ENCODE data around the gene TNFRSF25.
"Not testable (repeated sequence)": the region's sequence is repeated elsewhere in the genome, so short reads cannot be mapped to it uniquely, and the experiment has no call there.

The TNFRSF25 gene

GRCh38 chr1:6429660-6430411 is 36.1 kb downstream of the TNFRSF25 start:
- not testable (repeated sequence) for FAIRE-seq

GRCh38 chr1:6428453-6428852 is 37.5 kb downstream of the TNFRSF25 start:
- FAIRE-seq: not testable (repeated sequence)

GRCh38 chr1:6427441-6428390 is 38.3 kb downstream of the TNFRSF25 start:
- no peak for FAIRE-seq

GRCh38 chr1:6426972-6427350 is 39.0 kb downstream of the TNFRSF25 start:
- FAIRE-seq: no peak

GRCh38 chr1:6426277-6426971 is 39.5 kb downstream of the TNFRSF25 start:
- no peak for FAIRE-seq

- no peak for FAIRE-seq
Observed at GRCh38 chr1:6425658-6426057, 40.3 kb downstream of the TNFRSF25 start.

- FAIRE-seq: no peak
Observed at GRCh38 chr1:6424619-6425593, 41.1 kb downstream of the TNFRSF25 start, which contains the start of gene ESPN. TSS of gene ESPN (plus strand) at chr1:6424776. CDS start at chr1:6424956, 180 bp downstream.

GRCh38 chr1:6424000-6424565 is 41.9 kb downstream of the TNFRSF25 start:
- no peak for FAIRE-seq

- peak; percentile 39 for FAIRE-seq
Observed at GRCh38 chr1:6423321-6423999, 42.5 kb downstream of the TNFRSF25 start.

GRCh38 chr1:6421266-6421665 is 44.7 kb downstream of the TNFRSF25 start:
- FAIRE-seq: no peak

GRCh38 chr1:6420454-6421042 is 45.4 kb downstream of the TNFRSF25 start:
- no peak for FAIRE-seq

GRCh38 chr1:6419804-6420453 is 46.0 kb downstream of the TNFRSF25 start, which contains the start of gene HES2:
TSS of gene HES2 (minus strand) at chr1:6419919. CDS start at chr1:6419820, 99 bp downstream.
- no peak for FAIRE-seq

GRCh38 chr1:6419397-6419803 is 46.6 kb downstream of the TNFRSF25 start:
- FAIRE-seq: no peak

- FAIRE-seq: no peak
Observed at GRCh38 chr1:6418668-6419396, 47.1 kb downstream of the TNFRSF25 start.

GRCh38 chr1:6417961-6418667 is 47.9 kb downstream of the TNFRSF25 start:
- FAIRE-seq: no peak

- FAIRE-seq: no peak
Observed at GRCh38 chr1:6416906-6417305, 49.1 kb downstream of the TNFRSF25 start.

GRCh38 chr1:6416295-6416656 is 49.7 kb downstream of the TNFRSF25 start:
- FAIRE-seq: no peak

- no peak for FAIRE-seq
Observed at GRCh38 chr1:6414881-6415626, 50.9 kb downstream of the TNFRSF25 start.

Measured in G401.6 (cell line).